CD4-positive, alpha-beta T cell treated with Interleukin-1 beta for 1 hour (primary cell): Measurements from ENCODE around the gene GMPR.

ENCODE experiments used
- DNase-seq, 2 donors: peaks; one replicate each; pipeline ENCODE4 v3.0.0-alpha.2; 2020 to 2022

GMPR gene

GRCh38 chr6:16333580-16333979, 95.2 kb downstream of the GMPR start:
- DNase-seq = no peak

GRCh38 chr6:16334671-16335070, 96.3 kb downstream of the GMPR start:
- DNase-seq = peak in 1 of 2 donors; percentile 24

GRCh38 chr6:16335176-16335575, 96.8 kb downstream of the GMPR start:
- no peak for DNase-seq

GRCh38 chr6:16336056-16336818, 97.8 kb downstream of the GMPR start:
- DNase-seq = no peak

- no peak for DNase-seq
Observed at GRCh38 chr6:16336911-16337294, 98.5 kb downstream of the GMPR start.

- DNase-seq = no peak
Observed at GRCh38 chr6:16337295-16337975, 99.0 kb downstream of the GMPR start.

GRCh38 chr6:16338577-16339264, 100.3 kb downstream of the GMPR start:
- no peak for DNase-seq

- no peak for DNase-seq
Observed at GRCh38 chr6:16339265-16339587, 100.8 kb downstream of the GMPR start.

- no peak for DNase-seq
Observed at GRCh38 chr6:16343593-16343992, 105.2 kb downstream of the GMPR start.

- no peak for DNase-seq
Observed at GRCh38 chr6:16344756-16345155, 106.4 kb downstream of the GMPR start.
